Prostate gland (tissue), 2 donors: ENCODE results near the gene STOM.

Experiments
- CTCF ChIP-seq, 4 experiments: fragments of 200-600 bp in 2 of 4; fragments of 450-650 bp in 2 of 4; sonication (generic) in 2 of 4; IDR thresholded peaks; 1 replicate in 3 of 4; 2 replicates in 1 of 4; pipeline ENCODE4 v1.5.1; 2016 to 2019; ENCODE audit warnings: antibody characterized with exemption in 4 of 4, mild to moderate bottlenecking in 2 of 4, moderate library complexity in 2 of 4
- POLR2A ChIP-seq: fragments of 450-650 bp; IDR thresholded peaks from one replicate; pipeline ENCODE4 v1.6.1; 2016; ENCODE audit warnings: antibody characterized with exemption, mild to moderate bottlenecking
- POLR2AphosphoS5 ChIP-seq: sonication (generic); formaldehyde crosslinking; IDR thresholded peaks from one replicate; pipeline ENCODE4 v1.6.1; 2017; ENCODE audit warnings: antibody characterized with exemption

- no peak for TF ChIP-seq CTCF (IDR thresholded peaks at IDR 0.05)
- no peak for TF ChIP-seq POLR2AphosphoS5
- TF ChIP-seq POLR2A: no peak
These were observed 25.0 kb downstream of the STOM start for GRCh38 chr9:121345070-121345469.
